HCT116 (cell line): ENCODE data around the gene TMEM165. TPM values are rescaled to one million over a fixed set of nuclear protein-coding genes. Genes with fewer than 3 reads are reported as not detected.

Experiments
- ATAC-seq: fragments of 200-7000 bp; cut with Tn5 transposase; 2 replicates; pipeline ENCODE4 v1.9.1; 2020; ENCODE audit warnings: mild to moderate bottlenecking, moderate library complexity
- BruUV-seq: library from RNA; stranded (reverse); fragments of 400-500 nt; replicated peaks from 2 replicates; lab custom pipeline; 2021; lab: Mats Ljungman, UMichigan
- CTCF ChIA-PET: fragments of 300-600 bp; sonication (Branson Sonifier 250); formaldehyde crosslinking; loops from one replicate; lab custom pipeline; 2021; ENCODE audit warnings: antibody characterized with exemption; lab: Charles Lee
- POLR2A ChIA-PET: fragments of 300-600, 350-600 bp; sonication (Branson Sonifier 250); formaldehyde crosslinking; loops from one replicate; lab custom pipeline; 2021; ENCODE audit warnings: antibody characterized with exemption; lab: Charles Lee
- RAD21 ChIA-PET, 2 experiments: fragments of 300-600 bp; sonication (Branson Sonifier 250); formaldehyde crosslinking; loops; one replicate each; lab custom pipeline; 2023; ENCODE audit warnings: low total read pairs in 2 of 2; ENCODE audit not compliant: uncharacterized antibody in 2 of 2, unreplicated experiment in 2 of 2, low non-redundant PET in 1 of 2; lab: Charles Lee
- DNase-seq: peaks from one replicate; pipeline ENCODE4 v3.0.0-alpha.2; 2010; ENCODE audit warnings: low read depth, low spot score
- H2AFZ ChIP-seq: fragments of 200-600 bp; shearing (Covaris generic), sonication (generic); 2 replicates; pipeline ENCODE4 v1.6.1; 2017; ENCODE audit warnings: low read depth, mixed run types, mixed read lengths, antibody characterized with exemption, low read length; ENCODE audit not compliant: poor library complexity, severe bottlenecking
- H3K27ac ChIP-seq: 2 replicates; pipeline ENCODE4 v1.5.1; 2012; ENCODE audit warnings: low read depth, low read length
- H3K27me3 ChIP-seq: fragments of 200-600 bp; sonication (generic); 2 replicates; pipeline ENCODE4 v1.6.1; 2016; ENCODE audit warnings: mixed run types, low read length, mixed read lengths; ENCODE audit not compliant: insufficient read depth
- H3K36me3 ChIP-seq, 2 experiments: fragments of 200-500 bp in 1 of 2; fragments of 200-600 bp in 1 of 2; sonication (Bioruptor generic) in 1 of 2; sonication (generic) in 1 of 2; 2 replicates each; pipeline versions ENCODE4 v1.5.1 to v1.6.1; 2014 to 2016; ENCODE audit warnings: low read length in 2 of 2, inconsistent platforms in 1 of 2, mixed read lengths in 1 of 2, mixed run types in 1 of 2; ENCODE audit not compliant: insufficient read depth in 2 of 2, control insufficient read depth in 1 of 2
- H3K4me1 ChIP-seq, 2 experiments: fragments of 200-600 bp in 1 of 2; sonication (generic) in 1 of 2; 2 replicates each; pipeline versions ENCODE4 v1.5.1 to v1.6.1; 2012 to 2017; ENCODE audit warnings: low read length in 2 of 2, inconsistent platforms in 1 of 2, mild to moderate bottlenecking in 1 of 2, mixed read lengths in 1 of 2, mixed run types in 1 of 2, moderate library complexity in 1 of 2; ENCODE audit not compliant: insufficient read depth in 2 of 2, control insufficient read depth in 1 of 2
- H3K4me2 ChIP-seq: fragments of 200-600 bp; sonication (generic); 2 replicates; pipeline ENCODE4 v1.6.1; 2017; ENCODE audit warnings: mixed run types, low read length, mixed read lengths
- H3K4me3 ChIP-seq, 2 experiments: fragments of 200-600 bp in 1 of 2; sonication (generic) in 1 of 2; replicated peaks in 1 of 2; 2 replicates each; pipeline ENCODE4 v1.5.1; 2011 to 2016; ENCODE audit warnings: low read length in 2 of 2, control low read depth in 1 of 2, low read depth in 1 of 2, mild to moderate bottlenecking in 1 of 2, mixed read lengths in 1 of 2, mixed run types in 1 of 2
- H3K79me2 ChIP-seq: fragments of 200-600 bp; sonication (generic); 2 replicates; pipeline ENCODE4 v1.6.1; 2017; ENCODE audit warnings: mild to moderate bottlenecking, mixed run types, low read length, moderate library complexity, mixed read lengths; ENCODE audit not compliant: insufficient read depth
- H3K9ac ChIP-seq: fragments of 200-600 bp; sonication (generic); 2 replicates; pipeline ENCODE4 v1.6.1; 2016; ENCODE audit warnings: low read length, mixed read lengths
- H3K9me2 ChIP-seq: fragments of 200-600 bp; sonication (generic), shearing (Covaris generic); 2 replicates; pipeline ENCODE4 v1.6.1; 2017; ENCODE audit warnings: mixed run types, mild to moderate bottlenecking, moderate library complexity; ENCODE audit not compliant: insufficient read depth
- H3K9me3 ChIP-seq, 2 experiments: fragments of 200-500 bp in 1 of 2; fragments of 200-600 bp in 1 of 2; sonication (Bioruptor generic) in 1 of 2; sonication (generic) in 1 of 2; 2 replicates each; pipeline ENCODE4 v1.6.1; 2014 to 2017; ENCODE audit warnings: low read length in 2 of 2, mixed read lengths in 2 of 2, inconsistent platforms in 1 of 2, low read depth in 1 of 2, mild to moderate bottlenecking in 1 of 2, mixed run types in 1 of 2, moderate library complexity in 1 of 2; ENCODE audit not compliant: control insufficient read depth in 1 of 2, insufficient read depth in 1 of 2
- H4K20me1 ChIP-seq: fragments of 200-600 bp; sonication (generic), shearing (Covaris generic); 2 replicates; pipeline ENCODE4 v1.6.1; 2017; ENCODE audit warnings: mixed run types, mild to moderate bottlenecking, moderate library complexity; ENCODE audit not compliant: insufficient read depth
- ATF3 ChIP-seq: IDR thresholded peaks from 2 replicates; pipeline ENCODE4 v1.6.1; 2012
- CBX3 ChIP-seq: IDR thresholded peaks from 2 replicates; pipeline ENCODE4 v1.6.1; 2012; ENCODE audit warnings: low read depth
- EGR1 ChIP-seq: IDR thresholded peaks from 2 replicates; pipeline ENCODE4 v1.6.1; 2012; ENCODE audit warnings: low read depth
- ELF1 ChIP-seq: IDR thresholded peaks from 2 replicates; pipeline ENCODE4 v1.6.1; 2012; ENCODE audit warnings: low read depth, borderline replicate concordance
- EZH2 ChIP-seq: fragments of 200-600 bp; sonication (generic); IDR thresholded peaks from 2 replicates; pipeline ENCODE4 v1.6.1; 2017; ENCODE audit warnings: antibody characterized with exemption, mixed run types
- EZH2phosphoT487 ChIP-seq: fragments of 200-600 bp; IDR thresholded peaks from 2 replicates; pipeline ENCODE4 v1.6.1; 2018; ENCODE audit warnings: antibody characterized with exemption, borderline replicate concordance
- JUND ChIP-seq: IDR thresholded peaks from 2 replicates; pipeline ENCODE4 v1.6.1; 2012
- MAX ChIP-seq: IDR thresholded peaks from 2 replicates; pipeline ENCODE4 v1.6.1; 2012
- POLR2A ChIP-seq: IDR thresholded peaks from 2 replicates; pipeline ENCODE4 v1.7.0; 2011; ENCODE audit warnings: borderline replicate concordance; ENCODE audit not compliant: insufficient read depth, insufficient read length; ENCODE audit errors: extremely low read depth
- RAD21 ChIP-seq: IDR thresholded peaks from 2 replicates; pipeline ENCODE4 v1.6.1; 2012; ENCODE audit warnings: low read depth, mild to moderate bottlenecking
- REST ChIP-seq: IDR thresholded peaks from 2 replicates; pipeline ENCODE4 v1.6.1; 2012; ENCODE audit warnings: low read depth
- SRF ChIP-seq: IDR thresholded peaks from 2 replicates; pipeline ENCODE4 v1.6.1; 2012; ENCODE audit warnings: low read depth
- ZBTB33 ChIP-seq: IDR thresholded peaks from 2 replicates; pipeline ENCODE4 v1.6.1; 2011; ENCODE audit warnings: mild to moderate bottlenecking, low read length, moderate library complexity; ENCODE audit not compliant: insufficient replicate concordance; ENCODE audit errors: extremely low read depth
- ZFX ChIP-seq: fragments of 450-650 bp; IDR thresholded peaks from 2 replicates; pipeline ENCODE4 v1.6.1; 2017
- intact Hi-C: fragments of 100-400 bp; cut with micrococcal nuclease; formaldehyde crosslinking; loops from 2 replicates; pipeline ENCODE4 v1.10.0; 2022
- total RNA-seq: library from RNA; stranded (reverse); gene quantifications from one replicate; pipeline ENCODE4 v1.2.1, GENCODE V29; 2021; ENCODE audit not compliant: unreplicated experiment

TMEM165 gene
- total RNA-seq, 1 experiment from 2014 or later = 60.7 TPM

GRCh38 chr4:55366621-55367020, 29.1 kb upstream of the TMEM165 start:
- H3K36me3 ChIP-seq = no peaks in the 10 kb centered on the region
- no peaks in the 10 kb centered on the region for H3K9me3 ChIP-seq
- no peak overlapping the region for H2AFZ ChIP-seq
- no peak overlapping the region for H3K4me3 ChIP-seq
- no peak overlapping the region for H3K4me2 ChIP-seq
- no peaks in the 10 kb centered on the region for H3K79me2 ChIP-seq
- BruUV-seq = no TSS peak
- peaks cover 9 to 21% of the 10 kb centered on the region in 2 experiments; a peak in 3 of 4 replicates for H3K4me1 ChIP-seq
- ChIA-PET CTCF (no interaction called here), POLR2A (no interaction called here), RAD21 (no interaction called here)
- no peak for ATAC-seq
- no peak overlapping the region for H3K9ac ChIP-seq
- H3K27me3 ChIP-seq = no peaks in the 10 kb centered on the region
- no peak overlapping the region for H3K27ac ChIP-seq
- TF ChIP-seq EGR1 = no peak
- no peak for TF ChIP-seq ATF3
- no peak for TF ChIP-seq EZH2phosphoT487
- TF ChIP-seq MAX = no peak
- no peak for TF ChIP-seq JUND
- TF ChIP-seq ZFX = no peak
- H3K9me2 ChIP-seq = no peaks in the 10 kb centered on the region
- no peak for DNase-seq
- no peaks in the 10 kb centered on the region for H4K20me1 ChIP-seq
- intact Hi-C loops = no loop called here

GRCh38 chr4:55367084-55367722, 28.6 kb upstream of the TMEM165 start:
- no peak for ATAC-seq
- H3K79me2 ChIP-seq = no peaks in the 10 kb centered on the region
- no peak overlapping the region for H3K27ac ChIP-seq
- H3K36me3 ChIP-seq = no peaks in the 10 kb centered on the region
- no peak overlapping the region for H3K4me2 ChIP-seq
- H4K20me1 ChIP-seq = no peaks in the 10 kb centered on the region
- RAD21 ChIA-PET = no interaction called here
- H3K4me3 ChIP-seq = no peak overlapping the region
- no peak overlapping the region for H2AFZ ChIP-seq
- POLR2A ChIA-PET = no interaction called here
- BruUV-seq = no TSS peak
- H3K9me2 ChIP-seq = no peaks in the 10 kb centered on the region
- intact Hi-C loops = no loop called here
- TF ChIP-seq ZBTB33 = no peak
- TF ChIP-seq ELF1 = no peak
- no peak for TF ChIP-seq JUND
- TF ChIP-seq EGR1 = no peak
- no peak for TF ChIP-seq CBX3
- TF ChIP-seq POLR2A = no peak
- TF ChIP-seq ZFX = no peak
- TF ChIP-seq MAX = no peak
- TF ChIP-seq RAD21 = no peak
- no peak for TF ChIP-seq REST
- TF ChIP-seq EZH2 = no peak
- TF ChIP-seq SRF = no peak
- H3K9me3 ChIP-seq = no peaks in the 10 kb centered on the region
- no peak for DNase-seq
- H3K4me1 ChIP-seq = peaks cover 5 to 15% of the 10 kb centered on the region in 2 experiments; a peak in 3 of 4 replicates
- no peaks in the 10 kb centered on the region for H3K27me3 ChIP-seq
- H3K9ac ChIP-seq = no peak overlapping the region
- CTCF ChIA-PET = no interaction called here
